Sigmoid colon (tissue), 4 donors: ENCODE results near the gene NCAPH2.

Source experiments
- EP300 ChIP-seq, 4 donors: sonication (generic); formaldehyde crosslinking; IDR thresholded peaks; one replicate each; pipeline ENCODE4 v1.6.1; 2017; ENCODE audit warnings: antibody characterized with exemption in 4 of 4
- POLR2A ChIP-seq, 2 donors: fragments of 450-650 bp; IDR thresholded peaks; one replicate each; pipeline ENCODE4 v1.6.1; 2016; ENCODE audit warnings: antibody characterized with exemption in 2 of 2, mild to moderate bottlenecking in 2 of 2, moderate library complexity in 2 of 2
- POLR2AphosphoS5 ChIP-seq, 4 donors: sonication (generic); formaldehyde crosslinking; IDR thresholded peaks; one replicate each; pipeline ENCODE4 v1.6.1; 2017; ENCODE audit warnings: antibody characterized with exemption in 4 of 4
- TF ChIP-seq, protein P1 (sequence below), 4 experiments: fragments of 450-650 bp in 3 of 4; fragments of 200-600 bp in 1 of 4; IDR thresholded peaks; one replicate each; pipeline ENCODE4 v1.5.1; 2016 to 2019; ENCODE audit warnings: antibody characterized with exemption in 4 of 4, mild to moderate bottlenecking in 3 of 4, moderate library complexity in 2 of 4

DNA sequence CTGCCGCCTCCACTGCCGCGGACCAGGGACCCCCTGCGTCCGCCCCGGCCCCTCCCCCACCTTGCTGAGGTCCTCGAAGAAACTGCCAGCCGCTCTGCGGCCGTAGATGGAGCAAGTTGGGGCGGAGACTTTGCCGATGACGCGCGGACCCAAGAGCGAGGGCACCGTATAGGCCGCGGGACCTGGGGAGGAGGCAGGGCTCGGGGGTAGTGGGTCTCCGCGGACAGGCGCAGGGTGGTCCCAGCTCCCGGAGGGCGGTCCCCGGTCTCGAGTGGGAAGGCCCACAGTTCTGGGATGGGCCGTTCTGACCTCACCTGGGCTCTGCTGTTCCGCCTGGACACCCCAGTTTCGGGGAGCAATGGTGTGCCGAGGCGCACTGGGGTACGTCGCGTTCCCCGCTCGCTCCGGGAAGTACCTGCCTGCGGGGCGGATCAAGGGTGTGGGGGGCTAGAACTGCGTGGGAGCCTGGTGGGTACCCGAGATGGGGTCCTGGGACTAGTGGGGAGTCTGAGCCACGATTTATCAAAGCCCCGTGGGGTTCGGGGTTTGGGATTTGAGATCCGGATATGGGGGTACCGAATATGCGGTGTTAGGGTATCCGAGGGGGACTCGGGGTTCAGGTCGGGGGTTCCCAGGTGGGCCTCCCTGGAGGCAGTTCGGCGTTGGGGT lies 23.0 kb downstream of the NCAPH2 start:
- TF ChIP-seq, protein P1, sequence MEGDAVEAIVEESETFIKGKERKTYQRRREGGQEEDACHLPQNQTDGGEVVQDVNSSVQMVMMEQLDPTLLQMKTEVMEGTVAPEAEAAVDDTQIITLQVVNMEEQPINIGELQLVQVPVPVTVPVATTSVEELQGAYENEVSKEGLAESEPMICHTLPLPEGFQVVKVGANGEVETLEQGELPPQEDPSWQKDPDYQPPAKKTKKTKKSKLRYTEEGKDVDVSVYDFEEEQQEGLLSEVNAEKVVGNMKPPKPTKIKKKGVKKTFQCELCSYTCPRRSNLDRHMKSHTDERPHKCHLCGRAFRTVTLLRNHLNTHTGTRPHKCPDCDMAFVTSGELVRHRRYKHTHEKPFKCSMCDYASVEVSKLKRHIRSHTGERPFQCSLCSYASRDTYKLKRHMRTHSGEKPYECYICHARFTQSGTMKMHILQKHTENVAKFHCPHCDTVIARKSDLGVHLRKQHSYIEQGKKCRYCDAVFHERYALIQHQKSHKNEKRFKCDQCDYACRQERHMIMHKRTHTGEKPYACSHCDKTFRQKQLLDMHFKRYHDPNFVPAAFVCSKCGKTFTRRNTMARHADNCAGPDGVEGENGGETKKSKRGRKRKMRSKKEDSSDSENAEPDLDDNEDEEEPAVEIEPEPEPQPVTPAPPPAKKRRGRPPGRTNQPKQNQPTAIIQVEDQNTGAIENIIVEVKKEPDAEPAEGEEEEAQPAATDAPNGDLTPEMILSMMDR (IDR thresholded peaks at IDR 0.05) = no peak
- TF ChIP-seq POLR2A (IDR thresholded peaks at IDR 0.05) (peak; percentile 44 to 71), POLR2AphosphoS5 (IDR thresholded peaks at IDR 0.05) (peak; percentile 68 to 90 (median 73)), EP300 (IDR thresholded peaks at IDR 0.05) (no peak)
